Hindlimb muscle (tissue), 1 donor: Measurements from ENCODE around the gene PRKN. TPM values are rescaled to one million over a fixed set of nuclear protein-coding genes. Genes with fewer than 3 reads are reported as not detected.

Source experiments
- DNase-seq: peaks from one replicate; pipeline ENCODE4 v3.0.0-alpha.2; 2013
- polyA plus RNA-seq: library from polyadenylated mRNA; unstranded; fragments of 120-200 nt; gene quantifications from one replicate; pipeline ENCODE4 v1.2.1, GENCODE V29; 2013; ENCODE audit not compliant: insufficient read length

Gene PRKN
- polyA plus RNA-seq, 1 donor: 4.5 TPM

DNA sequence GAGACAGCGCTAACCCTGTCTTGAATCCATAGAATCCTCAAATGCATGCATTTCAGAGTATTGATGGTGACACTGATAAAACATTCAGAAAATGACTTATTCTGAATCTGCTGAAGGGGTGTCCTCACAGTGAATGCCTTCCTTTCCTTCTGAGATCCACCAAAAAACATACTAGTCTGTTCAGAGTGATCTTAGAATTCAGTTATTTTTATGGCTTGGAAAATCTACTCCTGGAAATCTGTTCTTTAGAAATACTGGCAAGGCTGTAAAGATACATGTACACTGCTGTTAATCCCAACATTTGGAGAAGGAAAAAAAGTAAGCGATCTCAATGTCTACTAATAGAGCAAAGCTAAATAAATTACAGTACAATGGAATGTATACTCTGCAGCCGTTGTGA is 781.1 kb downstream of the PRKN start:
- no peak for DNase-seq

- DNase-seq: no peak
Observed at GRCh38 chr6:161943561-161943960, 784.0 kb downstream of the PRKN start.

DNA sequence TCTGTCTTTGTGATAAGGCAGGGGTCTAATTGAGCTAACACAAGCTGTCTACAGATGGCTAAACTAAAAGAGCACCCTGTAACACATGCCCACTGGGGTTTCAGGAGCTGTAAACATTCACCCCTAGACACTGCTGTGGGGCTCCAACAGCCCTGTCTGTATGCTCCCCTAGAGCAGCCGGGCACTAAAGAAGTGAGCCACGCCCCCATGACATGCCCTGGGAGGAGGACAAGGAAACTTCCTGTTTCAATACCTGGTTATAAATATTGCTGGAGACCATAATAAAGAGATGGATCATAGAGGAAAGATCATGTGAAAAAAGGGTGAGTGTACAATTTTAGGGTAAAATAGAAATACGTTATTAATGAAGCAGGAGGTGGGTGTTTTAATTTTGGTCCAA is 786.0 kb downstream of the PRKN start:
- DNase-seq: no peak

GRCh38 chr6:161940519-161940918 is 787.0 kb downstream of the PRKN start:
- no peak for DNase-seq

DNA sequence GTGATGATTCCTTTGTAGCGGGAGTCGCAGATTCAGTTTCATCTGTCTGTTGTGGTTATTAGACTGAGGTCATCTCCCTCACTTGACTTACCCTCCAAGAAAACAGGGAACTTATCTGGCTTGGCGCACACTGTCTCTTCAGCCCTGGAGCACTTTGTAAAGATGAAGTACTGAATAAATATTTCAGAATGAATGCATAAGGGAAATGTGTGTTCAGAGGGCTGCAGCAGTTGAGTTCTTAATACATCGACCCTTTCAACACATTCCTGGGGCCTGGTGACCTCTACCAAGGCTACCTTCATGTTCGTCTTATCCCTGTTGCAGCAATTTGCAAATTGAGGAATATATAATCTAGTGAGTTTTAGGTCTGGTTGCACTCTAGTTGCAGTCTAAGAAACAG is 801.2 kb downstream of the PRKN start:
- DNase-seq: no peak

- DNase-seq: no peak
Observed at GRCh38 chr6:161924516-161925116, 803.0 kb downstream of the PRKN start.

- DNase-seq: no peak
Observed at GRCh38 chr6:161922631-161923119, 804.9 kb downstream of the PRKN start.

GRCh38 chr6:161921602-161922395 is 805.8 kb downstream of the PRKN start:
- DNase-seq: no peak

GRCh38 chr6:161919691-161920090 is 807.9 kb downstream of the PRKN start:
- DNase-seq: no peak

GRCh38 chr6:161918628-161919205 is 808.8 kb downstream of the PRKN start:
- no peak for DNase-seq

DNA sequence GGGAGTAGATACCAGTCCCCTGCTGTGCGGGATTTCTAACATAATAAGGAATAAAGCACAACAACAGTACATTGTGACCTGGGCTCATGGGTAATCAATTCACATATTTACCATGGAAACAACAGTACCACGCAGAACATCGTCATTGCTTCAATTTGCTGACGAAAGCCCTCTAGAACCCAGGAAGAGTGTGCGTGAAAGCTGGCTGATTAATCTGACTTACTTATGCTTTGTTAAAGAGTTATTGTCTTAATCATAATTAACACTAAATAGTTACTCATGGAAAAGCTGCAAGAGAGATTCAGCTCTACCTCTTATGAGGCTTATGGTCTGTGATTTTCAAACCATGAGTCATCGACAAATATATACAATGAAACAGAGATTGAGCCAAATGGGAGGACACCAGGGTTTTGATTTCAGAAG is 809.4 kb downstream of the PRKN start:
- no peak for DNase-seq

DNA sequence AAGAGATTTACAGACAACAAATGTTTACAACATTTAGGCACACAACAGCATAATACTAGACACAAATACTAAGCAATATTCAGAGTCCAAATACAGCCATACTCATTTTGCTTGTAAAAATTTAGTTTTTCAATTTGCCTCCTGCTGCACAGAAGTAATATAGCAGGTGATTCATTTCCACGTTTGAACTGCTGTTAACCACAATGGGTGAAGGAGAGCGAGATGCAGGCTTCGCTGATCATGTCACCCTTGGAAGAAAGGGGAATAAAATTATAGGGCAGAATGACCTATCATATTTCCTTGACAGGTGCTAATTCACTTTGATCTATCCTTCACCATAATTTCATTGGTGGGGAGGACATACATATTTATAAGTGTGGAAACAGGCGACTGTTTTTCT is 809.9 kb downstream of the PRKN start:
- no peak for DNase-seq

DNA sequence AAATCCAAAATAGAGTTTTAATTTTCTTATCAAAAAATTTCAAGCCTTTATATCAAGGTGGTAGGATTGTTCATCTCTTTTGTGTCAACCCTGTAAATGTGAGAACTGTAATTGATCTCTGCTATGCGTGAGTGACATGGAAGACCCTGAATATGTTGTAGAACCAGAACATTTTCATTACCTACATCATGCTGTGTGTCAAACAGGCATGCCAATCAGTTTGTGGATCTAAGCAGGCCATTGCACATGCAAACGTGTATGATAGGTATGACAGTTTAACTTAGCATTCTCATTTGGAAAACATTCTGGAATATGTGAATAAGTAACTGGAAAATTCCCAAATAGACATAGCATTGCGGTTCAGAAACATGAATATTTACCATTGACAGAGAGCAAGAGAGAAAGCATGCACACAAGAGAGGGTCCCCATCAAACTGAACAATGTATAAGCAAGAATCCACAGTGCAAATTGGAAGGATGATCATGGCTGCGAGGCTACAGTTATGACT is 812.1 kb downstream of the PRKN start:
- DNase-seq: no peak

- DNase-seq: no peak
Observed at GRCh38 chr6:161908872-161909271, 818.7 kb downstream of the PRKN start.

DNA sequence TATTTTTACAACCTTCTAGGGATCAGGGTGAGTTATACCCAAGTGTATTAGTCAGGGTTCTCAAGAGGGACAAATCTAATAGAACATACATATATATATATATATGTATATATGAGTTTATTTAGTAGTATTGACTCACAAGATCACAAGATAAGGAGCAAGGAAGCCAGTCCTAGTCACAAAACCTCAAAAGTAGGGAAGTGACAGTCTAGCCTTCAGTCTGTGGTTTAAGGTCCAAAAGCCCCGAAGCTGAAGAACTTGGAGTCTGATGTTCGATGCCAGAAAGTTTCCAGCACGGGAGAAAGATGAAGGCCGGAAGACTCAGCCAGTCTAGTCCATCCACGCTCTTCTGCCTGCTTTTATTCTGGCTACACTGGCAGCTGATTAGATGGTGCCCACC is 821.0 kb downstream of the PRKN start:
- no peak for DNase-seq

- no peak for DNase-seq
Observed at GRCh38 chr6:161903584-161904212, 823.9 kb downstream of the PRKN start.

DNA sequence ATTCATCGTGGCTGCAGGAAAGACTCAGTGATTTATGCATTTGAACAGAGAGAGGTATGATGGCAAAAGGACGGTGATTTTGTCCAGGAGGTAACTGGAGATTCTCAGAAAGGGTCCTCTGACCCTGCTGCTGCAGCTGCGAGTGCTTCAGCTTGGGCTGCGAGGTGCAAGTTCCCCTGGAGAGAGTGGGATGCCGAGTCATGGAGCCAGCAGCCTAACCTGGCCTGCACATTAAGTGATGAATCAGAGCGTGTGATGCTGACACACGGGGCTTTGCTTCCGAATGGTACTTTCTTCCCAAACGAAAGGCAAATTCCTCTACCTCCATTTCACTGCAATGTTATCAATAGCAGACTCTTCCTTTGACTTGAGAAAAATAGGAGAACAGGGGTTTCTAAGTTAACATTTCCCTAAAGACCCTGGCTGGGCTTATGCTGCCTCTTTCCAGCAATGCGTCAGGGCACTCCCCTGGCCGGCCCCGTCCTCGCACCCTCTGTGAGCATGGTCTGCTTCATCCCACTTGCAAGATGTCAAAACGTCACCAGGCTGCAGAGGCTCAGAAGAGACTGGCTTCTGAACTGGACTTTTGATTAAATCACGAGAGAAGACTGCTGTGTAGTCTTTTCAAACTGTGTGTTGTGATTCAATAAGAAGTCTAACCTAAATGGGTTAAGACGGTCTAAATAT is 825.7 kb downstream of the PRKN start:
- DNase-seq: no peak

GRCh38 chr6:161894436-161894835 is 833.1 kb downstream of the PRKN start:
- DNase-seq: no peak

DNA sequence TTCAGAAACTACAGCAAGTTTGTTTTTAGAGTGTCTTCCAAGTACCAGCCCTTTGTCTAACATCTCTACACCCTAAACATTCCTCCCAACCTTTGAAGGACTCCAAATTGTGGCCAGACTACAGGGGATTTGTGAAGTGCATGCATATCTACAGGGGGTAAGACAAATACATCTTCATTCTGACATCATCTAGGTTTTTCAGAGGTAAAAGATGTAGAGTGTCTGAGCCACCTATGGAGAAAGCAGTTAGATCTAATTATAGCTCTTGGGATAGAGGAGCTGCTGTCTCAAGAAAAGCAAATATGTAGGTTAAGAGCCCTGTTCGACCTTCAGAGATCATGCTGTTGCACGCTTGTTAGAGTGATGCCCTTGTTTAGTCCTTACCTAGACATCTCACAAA is 836.0 kb downstream of the PRKN start:
- DNase-seq: no peak

GRCh38 chr6:161890832-161891297 is 836.7 kb downstream of the PRKN start:
- DNase-seq: no peak

GRCh38 chr6:161890133-161890831 is 837.3 kb downstream of the PRKN start:
- DNase-seq: no peak

DNA sequence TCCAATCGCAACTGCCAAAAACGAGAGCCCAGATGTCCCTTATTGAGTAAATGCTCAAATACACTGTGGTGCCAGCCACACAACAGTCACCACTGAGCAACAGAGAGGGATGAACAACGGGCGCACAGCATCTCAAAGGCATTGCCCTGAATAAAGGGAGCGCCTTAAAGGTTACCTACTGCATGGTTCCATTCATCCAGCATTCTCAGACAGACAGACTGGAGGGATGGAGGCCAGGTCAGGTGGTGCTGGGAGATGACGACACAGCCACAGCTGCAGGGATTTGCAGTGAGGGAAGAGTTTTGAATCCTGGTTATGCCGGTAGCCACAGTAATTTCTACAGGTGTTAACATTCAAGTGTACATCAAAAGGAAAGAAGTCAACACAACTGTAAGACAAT is 838.2 kb downstream of the PRKN start:
- DNase-seq: no peak
